Activated CD8-positive, alpha-beta memory T cell treated with anti-CD3 and anti-CD28 coated beads, Interleukin-2, amount 10 ng/mL, durations not matched to agents 7 days and 5 days (primary cell): ENCODE results near the gene SSTR3. TPM values are rescaled to one million over a fixed set of nuclear protein-coding genes. Genes with fewer than 3 reads are reported as not detected.

ENCODE experiments used
- ATAC-seq: fragments of 150-1000 bp; cut with Tn5 transposase; one replicate; pipeline ENCODE4 v1.10.0; 2021; ENCODE audit warnings: moderate library complexity
- CTCF ChIA-PET: fragments of 350-600 bp; sonication (Branson Sonifier 250); formaldehyde crosslinking; loops from one replicate; lab custom pipeline; 2021; ENCODE audit warnings: antibody characterized with exemption; lab: Charles Lee
- DNase-seq: peaks from one replicate; pipeline ENCODE4 v3.0.0-alpha.2; 2020
- H3K27ac Mint-ChIP-seq: one replicate; pipeline ENCODE4 v1.8.0; 2021; ENCODE audit warnings: mild to moderate bottlenecking, mixed read lengths
- H3K27me3 Mint-ChIP-seq: one replicate; pipeline ENCODE4 v1.8.0; 2021; ENCODE audit warnings: mixed read lengths
- H3K36me3 Mint-ChIP-seq: one replicate; pipeline ENCODE4 v1.8.0; 2021; ENCODE audit warnings: mild to moderate bottlenecking, mixed read lengths
- H3K4me1 Mint-ChIP-seq: one replicate; pipeline ENCODE4 v1.8.0; 2021; ENCODE audit warnings: mixed read lengths
- H3K4me3 Mint-ChIP-seq: one replicate; pipeline ENCODE4 v1.8.0; 2021; ENCODE audit warnings: mild to moderate bottlenecking, moderate library complexity, mixed read lengths
- H3K9me3 Mint-ChIP-seq: one replicate; pipeline ENCODE4 v1.8.0; 2022; ENCODE audit warnings: low read depth, mixed read lengths
- total RNA-seq, 2 experiments: library from RNA; stranded (reverse); gene quantifications; one replicate each; pipeline ENCODE4 v1.2.3, GENCODE V29; 2021

The SSTR3 gene
- total RNA-seq, 2 experiments from 2014 or later: 1.3 to 2.2 TPM

DNA sequence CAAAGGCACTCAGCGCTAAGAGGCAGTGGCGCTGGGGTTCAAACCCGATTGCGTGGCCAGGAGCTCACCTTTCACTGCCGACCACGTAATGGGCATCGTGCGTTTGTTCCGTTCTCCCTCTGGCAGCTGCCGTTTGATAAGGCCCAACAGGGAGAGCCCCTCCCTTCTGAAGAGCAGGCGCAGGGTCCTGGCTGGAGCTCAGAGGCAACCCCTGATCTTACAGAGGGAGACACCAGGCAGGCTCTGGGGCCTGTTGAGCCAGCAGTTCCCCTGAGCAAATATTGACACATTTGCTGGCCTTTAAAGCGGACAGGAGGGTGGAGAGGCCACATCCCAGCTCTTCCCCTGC, 12.5 kb downstream of the SSTR3 start:
- DNase-seq (no peak), ATAC-seq (peak; percentile 2)
- Mint-ChIP-seq H3K36me3 (peaks cover 1% of the 10 kb centered on the region), H3K4me1 (peaks cover 28% of the 10 kb centered on the region), H3K27me3 (no peaks in the 10 kb centered on the region), H3K27ac (peak overlapping the region; percentile 94), H3K9me3 (no peaks in the 10 kb centered on the region), H3K4me3 (peak overlapping the region; percentile 40)
- CTCF ChIA-PET: interaction anchor here (0.7 to 6.0 kb wide), 56 partner anchors 9 to 424 kb away, joined by 3 to 150 read pairs (median 5); partner anchors contain the start of genes C1QTNF6, IFT27, IL2RB and KCTD17

DNA sequence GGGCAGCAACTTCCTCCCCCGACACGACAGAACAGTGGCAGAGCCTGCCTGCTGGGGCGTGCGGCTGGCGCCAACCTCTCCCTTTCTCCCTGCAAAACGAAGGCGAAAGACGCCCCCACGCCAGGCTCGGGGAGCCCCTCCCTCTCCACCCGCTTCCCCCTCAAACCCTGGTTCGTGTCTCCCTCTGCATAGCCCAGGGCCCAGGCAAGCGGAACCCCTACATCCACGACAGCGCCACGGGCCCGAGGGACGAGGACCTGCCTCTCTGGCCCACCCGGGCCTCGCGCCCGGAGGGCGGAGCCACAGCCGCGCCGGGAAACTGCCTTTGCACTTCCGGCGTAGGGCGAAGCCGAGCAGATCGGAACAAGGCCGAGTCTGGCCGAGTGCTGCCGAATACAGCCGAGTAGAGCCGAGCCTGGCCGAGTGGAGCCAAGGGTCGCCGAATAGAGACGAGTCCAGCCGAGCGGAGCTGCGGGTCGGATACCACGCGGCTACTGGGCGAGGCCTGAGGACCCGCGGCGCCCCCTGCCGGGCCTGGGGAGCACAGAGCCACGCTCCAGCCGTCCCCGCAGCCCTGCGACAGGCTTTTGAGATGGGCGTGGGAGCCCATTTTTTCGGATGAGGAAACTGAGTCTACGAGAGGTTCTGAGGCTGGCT, 13.0 kb downstream of the SSTR3 start:
- H3K36me3 Mint-ChIP-seq: peaks cover 1% of the 10 kb centered on the region
- peak; percentile 97 for ATAC-seq
- no peaks in the 10 kb centered on the region for H3K27me3 Mint-ChIP-seq
- CTCF ChIA-PET: interaction anchor here (0.6 to 6.0 kb wide), 60 partner anchors 9 to 423 kb away, joined by 3 to 150 read pairs (median 5); partner anchors contain the start of genes C1QTNF6, IFT27, IL2RB and KCTD17
- no peaks in the 10 kb centered on the region for H3K9me3 Mint-ChIP-seq
- peaks cover 33% of the 10 kb centered on the region for H3K4me1 Mint-ChIP-seq
- H3K4me3 Mint-ChIP-seq: peak overlapping the region; percentile 80
- peak overlapping the region; percentile 94 for H3K27ac Mint-ChIP-seq
- DNase-seq: peak; percentile 100

DNA sequence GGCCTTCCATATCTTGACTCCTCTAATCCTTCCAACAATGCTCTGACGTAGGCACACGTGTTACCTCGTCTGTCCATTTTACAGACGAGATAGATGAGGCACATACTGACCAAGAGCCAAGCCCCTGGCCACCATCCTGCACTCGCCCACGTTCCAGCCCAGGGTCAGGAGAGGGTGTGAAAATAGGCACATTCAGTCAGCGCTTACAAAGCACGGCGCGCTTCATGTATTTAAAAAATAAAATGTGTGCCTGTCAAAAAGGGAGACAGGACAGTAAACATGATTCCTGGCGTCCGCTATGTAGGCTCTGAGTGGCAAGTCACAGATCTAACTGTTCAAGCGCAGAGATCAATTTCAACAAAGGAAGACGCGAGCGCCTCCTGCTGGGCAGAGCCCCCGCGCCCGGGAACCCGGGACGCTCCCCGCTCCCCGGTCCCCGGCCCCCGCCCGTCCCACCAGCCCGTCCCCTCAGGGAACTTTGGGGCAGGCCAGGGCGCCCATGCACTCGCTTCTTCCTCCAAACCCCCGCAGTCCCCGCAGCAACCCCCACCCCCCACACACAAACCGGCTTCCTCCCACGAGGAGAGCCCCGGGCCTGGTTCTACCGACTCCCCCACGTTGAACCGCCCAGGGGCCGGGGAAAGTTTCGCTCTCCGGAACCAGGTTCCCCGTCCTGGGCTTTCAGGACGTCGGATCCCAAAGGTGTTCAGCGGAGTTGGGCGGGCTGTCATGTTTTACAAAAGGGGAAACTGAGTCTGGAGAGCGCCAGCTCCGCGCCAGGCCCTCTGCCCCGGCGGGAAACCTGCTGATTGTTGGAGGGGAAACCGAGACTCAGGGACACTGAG, 13.8 kb downstream of the SSTR3 start:
- Mint-ChIP-seq H3K27me3 (no peaks in the 10 kb centered on the region), H3K36me3 (peaks cover 3% of the 10 kb centered on the region), H3K4me1 (peaks cover 41% of the 10 kb centered on the region), H3K9me3 (no peaks in the 10 kb centered on the region), H3K4me3 (peak overlapping the region; percentile 80), H3K27ac (peak overlapping the region; percentile 94)
- ATAC-seq (peak; percentile 42), DNase-seq (peak; percentile 93)
- CTCF ChIA-PET: interaction anchor here (0.6 to 6.0 kb wide), 59 partner anchors 11 to 423 kb away, joined by 3 to 150 read pairs (median 6); partner anchors contain the start of genes C1QTNF6, IFT27, IL2RB and KCTD17

DNA sequence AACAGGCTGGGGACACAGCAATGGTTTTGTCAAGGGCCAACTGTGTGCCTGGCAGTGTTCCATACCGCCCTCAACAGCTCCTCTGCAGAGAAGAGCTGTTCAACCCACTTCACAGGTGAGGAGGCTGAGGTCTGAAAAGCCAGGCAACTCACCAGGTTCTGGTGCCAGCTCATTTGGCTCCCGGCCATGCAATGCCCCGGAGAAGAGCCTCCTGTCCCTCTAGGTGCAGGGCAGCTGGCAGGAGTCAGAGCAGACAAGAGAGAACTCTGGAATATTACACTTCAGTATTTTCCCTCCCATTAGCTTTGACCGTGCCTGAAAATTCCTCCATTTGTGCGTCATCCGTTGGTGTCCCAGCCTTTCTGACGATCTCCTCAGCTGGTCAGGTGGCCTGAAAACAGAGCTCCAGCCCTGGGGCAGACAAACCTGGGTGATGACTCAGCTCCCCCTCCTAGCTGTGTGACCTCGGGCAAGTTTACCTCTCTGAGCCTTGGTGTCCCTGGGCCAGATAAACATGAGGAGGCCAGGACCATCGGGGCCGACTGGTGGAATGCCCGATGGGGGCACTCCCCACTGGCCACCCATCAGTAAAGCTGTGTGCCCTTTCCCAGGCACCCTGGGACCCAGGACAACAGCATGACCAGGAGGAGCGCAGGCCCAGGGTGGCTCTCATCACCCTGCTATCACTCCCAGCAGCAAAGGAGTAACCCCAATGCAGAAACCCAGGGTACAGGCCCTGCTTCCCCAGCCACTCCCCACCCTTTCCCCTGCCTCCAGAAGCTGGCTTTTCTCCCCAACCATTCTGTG, 14.6 kb downstream of the SSTR3 start:
- Mint-ChIP-seq H3K27ac (peak overlapping the region; percentile 94), H3K4me1 (peaks cover 49% of the 10 kb centered on the region), H3K9me3 (no peaks in the 10 kb centered on the region), H3K36me3 (peaks cover 6% of the 10 kb centered on the region), H3K4me3 (peak overlapping the region; percentile 80), H3K27me3 (no peaks in the 10 kb centered on the region)
- DNase-seq (no peak), ATAC-seq (no peak)
- CTCF ChIA-PET: interaction anchor here (0.8 to 6.0 kb wide), 24 partner anchors 11 to 324 kb away, joined by 3 to 150 read pairs (median 6); partner anchors contain the start of genes C1QTNF6, IL2RB and KCTD17

DNA sequence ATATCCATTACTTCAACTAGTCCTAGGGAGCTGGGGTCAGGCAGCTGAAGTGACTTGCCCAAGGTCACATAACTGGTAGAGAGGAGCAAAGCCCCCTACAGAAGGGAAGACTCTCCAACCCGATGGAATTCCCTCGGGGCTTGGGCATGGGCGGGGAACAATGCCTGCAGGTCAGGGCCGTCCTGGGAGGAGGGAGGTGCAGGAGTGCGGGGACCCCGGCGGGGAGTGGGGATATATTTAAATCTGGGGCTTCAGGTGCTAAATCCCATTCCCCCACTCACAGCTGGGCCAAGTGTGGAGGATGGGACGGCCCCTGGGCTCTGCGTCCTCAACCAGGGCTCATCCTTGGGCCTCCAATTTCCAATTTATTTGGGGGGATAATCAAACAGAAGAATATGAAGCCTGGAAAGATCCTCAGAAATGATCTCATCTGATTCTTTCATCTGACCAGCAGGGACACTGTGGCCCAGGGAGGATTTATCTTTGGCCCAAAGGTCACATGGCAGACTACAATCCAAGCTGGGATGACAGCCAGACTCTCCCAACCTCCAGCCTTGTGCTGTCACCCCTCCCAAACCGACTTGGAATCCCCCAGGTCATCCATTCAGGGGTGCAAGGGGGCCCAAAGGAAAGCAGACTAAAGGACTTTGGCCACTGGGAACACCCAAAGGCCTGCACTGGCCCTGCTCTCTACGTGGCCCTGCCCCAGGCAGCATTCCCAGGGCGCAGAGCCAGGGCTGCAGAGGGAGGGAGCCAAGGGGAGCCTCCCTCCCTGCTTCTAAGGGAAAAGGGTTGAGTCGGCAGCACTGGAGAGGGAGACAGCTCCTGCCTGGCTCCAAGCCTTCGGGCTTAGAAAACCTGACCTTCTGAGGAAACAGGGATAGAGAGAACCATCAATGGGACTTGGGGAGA, 15.5 kb downstream of the SSTR3 start:
- no peak for ATAC-seq
- Mint-ChIP-seq H3K27ac (no peak overlapping the region), H3K9me3 (no peaks in the 10 kb centered on the region), H3K4me3 (peak overlapping the region; percentile 80), H3K27me3 (no peaks in the 10 kb centered on the region), H3K36me3 (peaks cover 10% of the 10 kb centered on the region), H3K4me1 (peaks cover 48% of the 10 kb centered on the region)
- CTCF ChIA-PET: interaction anchor here (0.9 to 6.0 kb wide), 19 partner anchors 11 to 323 kb away, joined by 3 to 150 read pairs (median 7); partner anchors contain the start of genes C1QTNF6, IL2RB and KCTD17
- DNase-seq: no peak

DNA sequence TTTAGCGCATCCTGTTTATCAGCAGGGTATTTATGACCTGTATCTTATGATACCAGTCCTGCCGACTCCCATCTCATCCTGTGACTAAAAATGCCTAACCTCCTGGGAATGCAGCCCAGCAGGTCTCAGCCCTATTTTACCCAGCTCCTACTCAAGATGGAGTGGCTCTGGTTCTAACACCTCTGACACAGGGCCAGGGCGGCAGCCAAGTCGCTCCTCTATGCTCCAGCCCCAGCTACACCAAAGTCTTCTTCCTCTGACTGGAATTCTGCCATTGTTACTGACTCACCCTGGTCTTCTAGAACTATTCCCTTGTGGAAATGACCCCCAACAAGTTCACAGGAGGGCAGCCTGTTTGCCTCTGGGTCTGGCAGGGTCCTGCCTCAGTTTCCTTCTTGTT, 16.4 kb downstream of the SSTR3 start:
- CTCF ChIA-PET: interaction anchor here (5.3 to 6.0 kb wide), 2 partner anchors 29 to 49 kb away, joined by 33 to 51 read pairs; no protein-coding TSS in a partner anchor

DNA sequence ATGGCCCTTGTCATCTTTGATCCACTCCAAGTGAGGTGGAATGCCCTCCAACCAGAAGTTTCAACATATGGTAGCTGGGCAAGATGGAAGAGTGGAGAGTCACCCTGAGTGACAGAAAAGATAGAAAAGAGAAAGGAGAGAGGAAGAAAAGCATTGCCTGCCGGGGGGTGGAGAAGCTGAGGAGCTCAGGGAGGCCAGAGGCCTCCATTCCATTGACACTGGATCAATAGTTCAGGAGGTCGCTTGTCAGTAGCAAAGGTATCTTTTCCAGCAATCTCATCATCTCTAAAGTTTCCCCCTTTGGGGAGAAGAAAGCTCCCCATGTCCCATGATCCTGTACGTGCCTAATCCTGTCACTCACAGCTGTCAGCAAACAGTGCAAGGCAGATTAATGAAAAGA, 17.5 kb downstream of the SSTR3 start:
- H3K4me1 Mint-ChIP-seq: peaks cover 42% of the 10 kb centered on the region
- DNase-seq: no peak
- peak overlapping the region; percentile 82 for H3K27ac Mint-ChIP-seq
- peaks cover 18% of the 10 kb centered on the region for H3K36me3 Mint-ChIP-seq
- H3K9me3 Mint-ChIP-seq: no peaks in the 10 kb centered on the region
- CTCF ChIA-PET: interaction anchor here (1.9 to 5.3 kb wide), 4 partner anchors 28 to 116 kb away, joined by 5 to 33 read pairs (median 10); partner anchors contain the start of gene IL2RB
- no peak for ATAC-seq
- H3K4me3 Mint-ChIP-seq: no peak overlapping the region
- H3K27me3 Mint-ChIP-seq: no peaks in the 10 kb centered on the region

More for the DNA sequence above, 16.4 kb downstream of the SSTR3 start:
- Mint-ChIP-seq H3K27ac (no peak overlapping the region), H3K9me3 (no peaks in the 10 kb centered on the region), H3K36me3 (peaks cover 11% of the 10 kb centered on the region), H3K4me3 (no peak overlapping the region), H3K27me3 (no peaks in the 10 kb centered on the region), H3K4me1 (peaks cover 47% of the 10 kb centered on the region)
- ATAC-seq: no peak
- no peak for DNase-seq

DNA sequence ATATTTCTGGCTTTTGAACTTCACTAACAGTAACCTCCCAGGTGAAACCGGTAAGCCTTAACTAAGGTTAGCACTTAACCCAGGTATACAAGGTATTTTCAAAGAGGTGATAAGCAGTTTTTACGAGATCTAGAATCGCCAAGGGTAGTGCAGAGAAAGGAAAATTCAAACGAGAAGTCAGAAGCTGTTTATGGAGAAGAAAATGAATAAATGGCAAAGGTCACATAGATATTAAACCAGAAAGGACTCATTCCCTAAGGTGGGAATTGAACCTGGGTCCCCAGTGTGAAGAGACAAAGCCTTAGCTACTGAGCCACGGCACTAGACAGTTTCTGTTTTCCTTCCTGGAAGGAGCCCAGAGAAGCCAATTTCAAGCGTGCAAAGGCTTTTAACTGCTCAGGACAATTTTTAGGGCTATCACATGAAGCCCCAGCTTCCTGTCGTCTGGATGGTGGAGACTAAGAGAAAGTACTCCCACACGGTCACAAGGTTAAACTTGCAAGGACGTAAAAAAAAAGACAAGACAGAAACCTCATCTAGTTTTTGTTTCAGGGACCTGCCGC, 18.6 kb downstream of the SSTR3 start:
- Mint-ChIP-seq H3K27ac (peak overlapping the region; percentile 82), H3K27me3 (no peaks in the 10 kb centered on the region), H3K4me1 (peaks cover 47% of the 10 kb centered on the region), H3K4me3 (peak overlapping the region; percentile 39), H3K36me3 (peaks cover 22% of the 10 kb centered on the region), H3K9me3 (no peaks in the 10 kb centered on the region)
- peak; percentile 27 for ATAC-seq
- DNase-seq: peak; percentile 70
- CTCF ChIA-PET: interaction anchor here (1.0 to 5.3 kb wide), 12 partner anchors 10 to 148 kb away, joined by 3 to 33 read pairs (median 5); partner anchors contain the start of gene IL2RB

DNA sequence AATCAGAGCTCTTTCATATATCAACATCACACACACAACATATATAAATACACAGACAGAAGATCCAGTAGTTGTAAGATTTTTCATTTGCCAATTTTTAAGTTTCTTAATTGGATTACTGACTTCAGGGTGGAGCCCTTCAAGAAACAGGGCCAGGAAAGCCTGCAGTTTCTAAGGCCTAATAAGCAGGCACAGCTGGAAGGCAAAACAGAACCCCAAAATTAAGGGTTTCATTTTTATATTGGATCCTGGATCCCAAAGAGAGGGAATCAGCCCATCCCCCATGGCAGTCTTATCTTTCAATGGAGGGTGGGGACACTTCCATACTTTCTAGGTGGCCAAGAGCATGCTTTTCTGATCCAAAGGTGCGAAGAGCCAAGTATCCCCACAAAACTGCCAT, 19.5 kb downstream of the SSTR3 start:
- DNase-seq (no peak), ATAC-seq (no peak)
- Mint-ChIP-seq H3K4me1 (peaks cover 48% of the 10 kb centered on the region), H3K27ac (no peak overlapping the region), H3K4me3 (no peak overlapping the region), H3K36me3 (peaks cover 22% of the 10 kb centered on the region), H3K27me3 (no peaks in the 10 kb centered on the region), H3K9me3 (no peaks in the 10 kb centered on the region)
- CTCF ChIA-PET: interaction anchor here (1.0 to 5.3 kb wide), 14 partner anchors 9 to 411 kb away, joined by 3 to 33 read pairs (median 4); partner anchors contain the start of gene IL2RB

DNA sequence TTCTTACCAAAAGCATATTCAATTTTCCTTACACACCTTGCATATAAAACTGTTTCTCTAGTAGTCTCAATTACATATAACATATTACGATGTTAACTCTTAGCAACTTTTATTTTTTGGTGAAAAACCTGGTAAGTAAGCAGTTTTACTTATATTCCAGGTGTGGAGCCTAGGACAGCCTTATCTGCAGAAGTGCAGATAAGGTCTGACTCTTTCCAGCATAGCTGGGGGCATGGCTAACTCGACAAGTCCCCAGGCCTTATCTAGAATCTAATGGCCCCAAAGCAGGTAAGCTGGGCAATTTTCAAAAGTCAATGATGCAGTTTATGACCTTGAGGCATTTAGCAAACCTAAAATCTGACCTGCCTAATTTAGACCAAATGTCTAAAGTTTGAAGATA, 20.1 kb downstream of the SSTR3 start:
- no peak overlapping the region for H3K27ac Mint-ChIP-seq

DNA sequence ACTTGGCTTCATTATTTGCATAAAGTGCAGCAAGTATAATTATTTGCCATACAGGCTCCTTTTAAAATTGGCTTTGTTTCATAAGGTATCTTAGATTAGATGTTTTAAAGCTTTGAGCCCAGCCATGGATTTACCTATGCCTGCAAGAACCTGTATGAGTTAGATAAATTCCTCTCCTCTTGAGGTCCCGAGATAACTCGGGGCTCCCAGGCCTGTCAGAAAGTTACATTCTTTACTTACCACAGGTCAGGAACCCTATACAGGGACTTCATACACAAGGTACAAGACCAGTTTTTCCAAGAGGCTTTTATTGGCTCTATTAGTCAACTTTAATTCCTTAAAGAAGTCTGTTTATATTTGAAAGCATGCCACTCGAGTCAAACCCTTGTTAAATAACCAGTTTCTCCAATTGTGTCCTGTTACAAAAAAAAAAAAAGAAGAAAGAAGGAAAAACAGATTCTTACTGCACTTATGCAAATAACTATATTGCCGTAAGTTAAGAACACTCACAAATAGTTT, 22.0 kb downstream of the SSTR3 start:
- H3K4me3 Mint-ChIP-seq: no peak overlapping the region
- peaks cover 63% of the 10 kb centered on the region for H3K4me1 Mint-ChIP-seq
- ATAC-seq (no peak), DNase-seq (no peak)
- H3K36me3 Mint-ChIP-seq: peaks cover 21% of the 10 kb centered on the region
- no peaks in the 10 kb centered on the region for H3K27me3 Mint-ChIP-seq
- H3K9me3 Mint-ChIP-seq: no peaks in the 10 kb centered on the region
- CTCF ChIA-PET: interaction anchor here (1.3 to 2.0 kb wide), 3 partner anchors 9 to 28 kb away, joined by 3 to 7 read pairs (median 3); no protein-coding TSS in a partner anchor
- H3K27ac Mint-ChIP-seq: no peak overlapping the region

More for the DNA sequence above, 20.1 kb downstream of the SSTR3 start:
- Mint-ChIP-seq H3K9me3 (no peaks in the 10 kb centered on the region), H3K4me3 (no peak overlapping the region), H3K36me3 (peaks cover 21% of the 10 kb centered on the region), H3K27me3 (no peaks in the 10 kb centered on the region), H3K4me1 (peaks cover 48% of the 10 kb centered on the region)
- CTCF ChIA-PET: interaction anchor here (1.2 to 5.3 kb wide), 10 partner anchors 9 to 410 kb away, joined by 3 to 33 read pairs (median 4); partner anchors contain the start of gene IL2RB
- ATAC-seq (no peak), DNase-seq (no peak)
